GM19351 (cell line): Measurements from ENCODE around the gene SH3RF2.
"Not testable (repeated sequence)": the region's sequence is repeated elsewhere in the genome, so short reads cannot be mapped to it uniquely, and the experiment has no call there.

Experiments used
- ATAC-seq: cut with Tn5 transposase; IDR thresholded peaks from one replicate; pipeline ENCODE4 v1.9.1; 2021; ENCODE audit warnings: mild to moderate bottlenecking, moderate library complexity; ENCODE audit not compliant: unreplicated experiment

SH3RF2 gene

DNA sequence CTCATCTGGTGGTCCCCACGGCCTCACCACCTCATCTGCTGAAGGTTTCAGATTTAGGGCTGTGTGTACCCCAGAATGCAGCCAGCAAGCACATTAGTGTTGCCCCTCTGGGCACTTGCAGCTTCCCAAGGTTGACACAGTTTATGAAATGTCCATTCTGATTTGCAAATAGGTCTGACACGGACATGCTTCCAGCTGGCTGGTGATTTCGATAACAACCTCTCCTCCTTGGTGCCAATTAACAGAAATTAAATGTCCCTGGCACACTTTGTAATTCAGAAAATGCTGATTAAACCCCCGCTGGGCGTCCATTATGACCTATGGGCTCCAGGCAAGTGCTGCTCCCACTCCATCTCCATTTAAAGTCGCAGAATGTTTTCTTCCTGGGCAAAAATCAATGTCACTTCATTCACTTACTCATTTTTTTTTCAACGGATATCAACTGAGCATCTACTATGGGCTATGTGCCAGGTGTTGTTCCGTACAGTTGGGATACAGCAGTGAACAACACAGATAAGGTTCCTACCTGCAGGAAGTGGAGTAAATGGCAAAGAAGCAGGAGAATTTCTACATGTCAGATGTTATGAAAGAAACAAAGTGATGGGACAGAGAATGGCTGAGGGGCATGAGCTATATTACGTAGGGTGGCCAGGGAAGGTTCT is 137.0 kb downstream of the SH3RF2 start:
- ATAC-seq: no peak

DNA sequence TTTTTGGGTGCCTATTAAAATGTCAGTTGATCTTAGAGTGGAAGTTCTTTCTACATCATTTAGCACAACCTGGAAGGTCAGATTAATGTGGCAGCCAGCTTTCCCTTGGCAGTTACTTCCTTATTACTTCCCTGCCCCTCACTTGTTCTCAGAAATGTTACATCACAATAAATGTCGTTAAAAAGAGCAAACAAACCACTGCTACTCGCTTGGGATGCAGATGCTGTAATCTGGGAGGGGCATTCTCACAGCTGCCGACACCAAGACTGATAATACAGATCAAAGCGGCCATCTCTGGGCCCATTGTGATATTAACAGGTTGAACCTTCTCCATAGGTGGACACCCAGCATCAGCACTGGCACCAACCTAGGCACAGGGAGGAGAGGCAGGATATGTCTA is 139.7 kb downstream of the SH3RF2 start:
- no peak for ATAC-seq

DNA sequence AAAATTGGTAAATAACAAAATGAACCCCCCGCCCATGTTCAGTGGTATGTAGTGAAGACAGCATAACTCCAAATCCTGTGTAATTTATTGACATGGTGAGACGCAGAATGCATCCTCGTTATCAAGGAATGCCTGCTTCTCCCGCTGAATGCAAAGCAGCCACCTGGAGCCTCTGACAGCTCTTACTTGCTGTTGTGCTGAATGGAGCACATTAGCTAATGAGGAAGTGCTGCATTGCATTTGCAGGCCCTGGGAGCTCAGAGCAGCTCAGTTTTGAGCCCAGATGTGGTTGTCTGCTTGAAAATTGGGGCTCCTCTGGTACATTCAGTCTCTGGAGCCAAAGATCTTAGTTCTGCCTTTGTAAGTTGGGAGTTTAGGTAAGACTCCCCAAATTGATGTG is 140.1 kb downstream of the SH3RF2 start:
- no peak for ATAC-seq

DNA sequence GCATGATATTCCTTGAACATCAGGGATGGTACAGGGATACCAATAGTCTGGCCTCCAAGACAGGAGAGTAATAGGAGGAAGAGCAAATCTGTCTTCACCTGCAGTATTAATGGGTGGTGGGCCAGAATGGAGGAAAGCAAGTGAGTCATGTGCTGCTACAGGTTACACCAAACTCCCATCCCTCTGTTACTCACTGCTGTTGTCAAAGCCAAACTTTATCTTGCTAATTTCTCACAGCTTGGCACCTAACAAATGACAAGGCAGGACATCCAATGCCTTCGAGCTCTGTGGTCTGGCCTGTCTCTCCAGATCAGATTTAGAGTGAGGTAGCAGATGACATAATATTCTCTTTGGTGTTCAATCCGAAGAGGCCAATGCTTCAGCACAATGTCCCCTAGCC is 142.2 kb downstream of the SH3RF2 start:
- ATAC-seq: no peak

DNA sequence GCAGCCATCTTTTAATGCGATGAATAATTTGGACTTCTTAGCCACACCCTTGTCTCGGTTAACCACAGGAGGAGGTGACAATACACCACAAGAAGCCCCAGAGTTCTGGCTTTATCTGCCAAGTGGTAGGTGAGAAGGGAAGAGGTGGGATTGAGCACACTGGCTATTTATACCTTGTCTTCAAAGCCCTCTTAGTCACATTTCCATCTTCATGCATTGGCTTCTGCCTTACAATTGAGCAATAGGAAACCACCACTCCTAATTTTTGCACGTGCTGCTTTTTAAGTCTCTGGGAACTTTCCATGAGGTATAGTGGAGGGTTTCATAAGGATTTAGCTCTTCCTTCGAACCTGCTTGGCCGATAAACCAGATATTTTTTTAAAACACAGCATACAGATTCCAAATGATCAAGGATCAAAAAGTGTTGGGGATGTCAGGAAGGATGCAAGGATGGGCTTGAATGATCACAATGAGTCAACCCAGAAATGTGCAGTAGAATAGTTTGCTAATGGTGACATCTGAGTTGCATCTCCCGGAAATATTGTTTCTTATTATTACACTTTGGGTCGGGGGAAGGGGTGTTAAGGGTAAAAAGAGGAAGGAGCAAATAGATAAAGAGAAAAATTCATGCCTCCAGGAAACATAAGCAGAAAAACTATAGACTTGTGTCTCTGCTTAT is 143.5 kb downstream of the SH3RF2 start:
- peak; percentile 45 for ATAC-seq

DNA sequence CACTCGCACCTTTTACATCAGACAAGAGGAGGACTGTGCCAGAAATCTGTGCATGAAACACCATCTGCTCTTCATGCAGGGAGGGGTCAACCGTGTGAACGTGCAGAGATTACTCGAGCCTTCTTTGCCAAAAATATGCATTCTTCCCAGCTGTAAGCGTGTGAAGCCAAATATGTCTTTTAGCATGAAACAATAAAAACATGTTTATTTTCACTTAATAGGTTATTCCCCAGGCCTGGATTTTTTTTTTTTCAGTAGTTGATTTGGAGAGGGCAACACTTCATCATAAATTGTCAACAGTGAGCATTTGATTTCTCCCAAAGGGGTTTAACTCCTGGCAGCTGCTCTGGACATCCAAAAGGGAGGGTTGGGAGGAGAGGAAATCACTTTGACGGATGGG is 145.2 kb downstream of the SH3RF2 start:
- ATAC-seq: no peak

DNA sequence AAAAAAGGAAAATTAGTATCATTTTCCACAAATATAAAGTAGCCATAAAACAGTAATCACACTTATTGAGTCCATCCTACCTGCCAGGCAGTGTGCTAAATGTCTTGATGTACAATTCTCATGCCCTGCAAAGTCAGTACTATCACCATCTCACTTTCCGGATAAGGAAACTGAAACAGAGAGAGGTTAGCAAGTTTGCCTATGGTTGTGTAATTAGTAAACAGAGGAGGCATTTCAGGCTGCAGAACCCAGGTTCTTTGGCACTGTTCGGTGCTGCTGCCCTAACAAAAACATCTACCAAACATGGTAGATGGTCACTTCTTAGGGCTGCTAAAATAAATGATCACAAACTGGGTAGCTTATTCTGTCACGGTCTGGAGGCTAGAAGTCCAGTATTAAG is 146.4 kb downstream of the SH3RF2 start:
- peak; percentile 87 for ATAC-seq

DNA sequence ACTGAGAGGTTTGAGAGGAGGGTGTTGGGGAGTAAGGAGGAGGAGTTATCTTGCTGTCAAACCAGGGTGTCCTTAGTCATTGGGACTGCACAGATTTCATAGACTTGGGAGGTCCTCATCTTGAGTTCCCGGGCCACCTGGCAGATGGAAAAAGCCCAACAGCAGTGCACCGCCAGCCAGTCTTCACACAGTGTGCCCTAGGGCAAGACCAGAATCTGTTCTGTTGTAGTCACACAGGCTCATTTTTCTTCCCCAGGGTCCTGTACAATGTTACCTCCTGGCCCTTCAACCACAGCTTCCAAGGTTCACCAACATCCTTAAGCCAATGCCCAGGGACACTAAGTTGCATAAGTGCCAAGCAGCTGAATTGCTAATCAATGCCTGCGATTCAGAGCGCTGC is 148.0 kb downstream of the SH3RF2 start:
- ATAC-seq: no peak

DNA sequence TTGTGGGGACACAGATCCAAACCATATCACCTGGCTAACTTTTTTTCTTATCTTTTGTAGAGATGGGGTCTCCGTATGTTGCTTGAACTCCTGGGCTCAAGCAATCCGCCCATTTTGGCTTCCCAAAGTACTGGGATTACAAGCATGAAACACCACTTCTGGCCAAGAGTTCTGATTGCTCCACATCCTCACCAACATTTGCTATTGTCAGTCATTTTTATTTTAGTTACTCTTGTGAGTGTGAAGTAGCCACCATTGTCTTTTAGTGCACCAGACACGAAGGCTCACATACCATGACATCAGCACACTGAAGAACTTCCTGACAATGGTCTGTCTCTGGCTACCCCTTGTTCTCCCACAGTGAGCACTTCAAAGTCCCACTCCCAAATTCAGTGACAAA is 151.7 kb downstream of the SH3RF2 start:
- no peak for ATAC-seq

DNA sequence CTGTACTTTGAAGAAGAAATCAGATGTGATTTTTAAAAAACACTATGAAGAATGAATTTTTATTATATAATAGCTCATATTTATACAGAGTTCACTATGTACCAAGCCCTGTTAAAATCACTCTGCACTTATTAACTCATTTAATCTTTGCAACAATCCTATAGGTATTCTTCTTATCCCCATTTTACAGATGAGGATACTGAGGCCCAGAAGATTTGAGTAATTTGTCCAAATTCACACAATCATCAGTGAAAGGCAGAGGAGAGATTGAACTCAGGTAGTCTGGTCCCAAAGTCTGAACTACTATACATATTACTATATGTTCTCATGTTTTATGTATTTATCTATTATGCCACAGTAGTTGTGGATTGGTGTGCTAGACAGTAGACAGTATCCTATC is 152.9 kb downstream of the SH3RF2 start:
- no peak for ATAC-seq

DNA sequence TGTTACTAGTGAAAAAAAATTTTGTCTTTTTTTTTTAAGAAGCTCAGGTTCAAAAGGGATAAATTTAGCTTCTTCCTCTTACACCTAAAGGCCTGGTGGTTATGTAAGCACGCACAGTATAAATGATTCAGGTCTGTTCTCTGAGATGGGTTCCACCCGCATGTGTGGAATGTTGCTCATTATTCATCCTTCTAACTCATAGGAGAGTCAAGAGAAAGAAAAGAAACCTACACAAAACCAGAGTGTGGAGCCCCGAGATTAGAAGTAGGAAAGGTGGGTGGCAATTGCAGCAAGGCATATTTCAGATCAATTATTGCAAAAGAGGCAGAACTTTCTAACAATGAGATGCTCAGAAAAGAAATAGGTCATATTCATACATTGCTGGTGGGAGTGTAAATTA is 155.5 kb downstream of the SH3RF2 start:
- ATAC-seq: no peak

DNA sequence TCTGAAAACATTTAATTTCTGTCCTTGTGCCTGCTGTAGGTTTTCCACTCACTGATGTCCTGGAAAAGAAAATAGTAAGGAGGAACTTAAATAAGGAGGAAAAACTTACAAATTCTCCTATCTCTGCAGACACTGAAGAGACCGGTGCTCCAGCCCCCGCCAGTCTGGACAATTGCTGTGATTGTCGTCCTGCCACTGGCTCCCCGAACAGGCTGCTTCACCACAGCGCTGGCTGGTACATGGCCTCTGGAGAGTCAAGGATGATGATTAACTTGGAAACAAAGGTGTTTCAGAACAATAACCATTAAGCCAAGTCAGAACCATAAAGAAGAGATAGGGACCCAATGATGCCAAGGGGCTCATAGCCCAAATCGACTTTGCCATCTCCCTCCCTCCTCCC is 161.7 kb downstream of the SH3RF2 start:
- no peak for ATAC-seq

DNA sequence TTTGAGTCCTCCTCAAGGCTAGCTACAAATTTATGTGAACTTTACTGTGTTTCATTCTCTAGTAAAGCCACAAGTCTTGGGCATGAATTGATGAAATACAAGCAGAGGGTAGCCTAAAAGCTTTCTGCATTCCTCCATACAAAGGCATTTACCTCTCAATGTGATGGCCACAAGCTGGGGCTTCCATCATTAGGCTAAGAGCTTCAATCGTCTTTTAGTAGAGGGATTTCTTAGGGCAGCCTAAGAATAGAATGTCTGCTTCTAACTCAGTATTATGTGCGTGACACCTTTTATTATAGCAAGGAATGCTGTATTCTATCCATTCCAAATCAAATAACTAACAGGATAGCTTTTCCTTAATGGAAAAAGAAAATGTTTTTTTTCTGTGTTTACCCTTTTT is 165.3 kb downstream of the SH3RF2 start:
- ATAC-seq: no peak

DNA sequence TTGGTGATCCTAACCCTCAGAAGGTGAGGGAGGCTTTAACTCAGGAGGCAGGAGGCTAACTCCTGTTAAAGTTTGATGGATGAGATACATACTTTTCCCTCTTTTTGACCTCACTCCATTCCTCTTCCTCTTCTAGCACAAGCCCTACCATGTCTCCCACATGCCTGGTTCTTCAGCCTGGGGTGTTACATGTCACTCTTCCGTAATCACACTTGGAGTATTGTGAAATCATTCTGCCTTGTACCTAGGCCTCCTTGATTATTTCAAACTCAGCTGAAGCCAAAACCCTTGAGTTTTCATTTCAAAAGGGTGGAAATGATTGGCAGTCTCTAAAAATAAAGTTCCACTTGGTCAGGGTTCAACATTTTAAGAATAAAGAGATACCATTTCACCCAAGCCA is 167.2 kb downstream of the SH3RF2 start:
- no peak for ATAC-seq

DNA sequence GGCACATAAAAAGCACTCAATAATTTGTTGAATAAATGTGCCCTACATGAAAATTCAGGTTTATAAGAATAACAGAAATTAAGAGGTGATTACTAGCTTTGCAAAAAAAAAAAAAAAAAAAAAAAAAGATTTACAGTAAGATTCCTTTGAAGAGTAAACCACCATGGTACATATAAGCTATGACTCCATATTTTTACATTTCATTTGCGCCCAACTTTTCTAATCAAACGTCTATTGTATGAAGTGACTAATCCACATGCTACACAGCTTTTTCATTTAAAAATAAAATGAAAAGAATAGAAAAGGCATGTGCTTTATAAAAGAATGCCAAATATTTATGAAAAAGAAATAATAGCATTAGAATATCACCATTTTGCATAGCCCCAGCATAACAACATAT is 169.1 kb downstream of the SH3RF2 start, which contains the start of gene PLAC8L1:
Gene PLAC8L1, minus strand, starts transcription at position 101 of the 400 bp plus-strand sequence. CDS start 1,266 bp downstream, outside the sequence.
- ATAC-seq: no peak

DNA sequence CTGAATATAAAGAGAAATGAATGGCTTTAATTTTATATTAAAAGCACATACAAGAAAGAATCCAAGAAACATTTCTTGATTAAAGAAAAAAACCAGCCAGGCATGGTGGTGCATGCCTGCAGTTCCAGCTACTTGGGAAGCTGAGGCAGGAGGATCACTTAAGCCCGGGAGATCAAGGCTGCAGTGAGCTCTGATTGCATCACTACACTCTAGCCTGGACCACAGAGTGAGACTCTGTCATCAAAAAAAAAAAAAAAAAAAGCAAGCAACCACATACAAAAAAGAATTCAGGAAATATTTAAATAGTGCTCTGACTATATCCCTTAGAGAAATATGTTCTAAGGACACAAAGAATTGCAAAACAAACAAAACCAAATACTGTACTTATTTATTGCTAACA is 171.5 kb downstream of the SH3RF2 start:
- ATAC-seq: no peak

DNA sequence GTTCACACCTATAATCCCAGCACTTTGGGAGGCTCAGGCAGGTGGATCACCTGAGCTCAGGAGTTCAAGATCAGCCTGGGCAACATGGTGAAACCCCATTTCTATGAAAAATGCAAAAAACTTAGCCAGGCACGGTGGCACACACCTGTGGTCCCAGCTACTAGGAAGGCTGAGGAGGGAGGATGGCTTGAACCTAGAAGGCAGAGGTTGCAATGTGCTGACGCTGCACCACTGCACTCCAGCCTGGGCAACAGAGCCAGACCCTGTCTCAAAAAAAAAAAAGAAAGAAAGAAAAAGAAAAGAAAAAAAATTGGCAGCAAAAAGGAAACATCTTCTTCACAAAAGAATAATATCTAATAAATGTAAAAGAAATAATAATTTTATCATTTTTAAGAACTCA is 172.5 kb downstream of the SH3RF2 start:
- not testable (repeated sequence) for ATAC-seq

DNA sequence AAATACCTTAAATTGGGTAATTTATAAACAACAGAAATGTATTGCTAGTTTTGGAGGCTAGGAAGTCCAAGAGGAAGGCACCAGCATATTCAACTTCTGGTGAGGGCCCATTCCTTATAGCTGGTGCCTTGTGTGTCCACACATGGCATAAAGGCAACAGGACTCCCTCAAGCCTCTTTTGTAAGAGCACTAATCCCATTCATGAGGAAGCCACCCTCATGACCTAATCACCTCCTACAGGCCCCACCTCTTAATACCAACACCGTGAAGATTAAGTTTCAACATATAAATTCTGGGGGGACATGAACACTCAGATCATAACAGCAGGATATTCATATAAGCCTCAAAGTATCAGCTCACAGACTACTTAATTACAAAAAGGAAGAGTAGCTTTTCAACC is 173.0 kb downstream of the SH3RF2 start:
- ATAC-seq: no peak

DNA sequence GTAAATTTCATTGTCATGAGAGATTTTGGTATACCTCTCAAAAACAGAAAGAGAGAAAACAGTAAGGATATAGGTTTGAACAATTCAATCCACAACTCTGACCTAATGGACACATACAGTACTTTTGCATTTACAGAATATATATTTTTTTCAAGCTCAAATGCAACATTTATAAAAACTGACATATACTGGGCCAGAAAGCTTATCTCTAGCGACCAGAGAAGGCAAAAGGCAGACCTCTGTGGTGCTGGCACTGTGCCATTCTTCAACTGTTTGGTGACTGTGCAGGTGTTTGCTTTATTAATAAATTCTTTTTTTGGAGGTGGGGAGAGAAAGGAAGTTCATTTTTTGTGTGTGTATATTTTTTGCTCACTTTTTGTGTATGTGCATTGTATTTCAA is 175.0 kb downstream of the SH3RF2 start:
- no peak for ATAC-seq

DNA sequence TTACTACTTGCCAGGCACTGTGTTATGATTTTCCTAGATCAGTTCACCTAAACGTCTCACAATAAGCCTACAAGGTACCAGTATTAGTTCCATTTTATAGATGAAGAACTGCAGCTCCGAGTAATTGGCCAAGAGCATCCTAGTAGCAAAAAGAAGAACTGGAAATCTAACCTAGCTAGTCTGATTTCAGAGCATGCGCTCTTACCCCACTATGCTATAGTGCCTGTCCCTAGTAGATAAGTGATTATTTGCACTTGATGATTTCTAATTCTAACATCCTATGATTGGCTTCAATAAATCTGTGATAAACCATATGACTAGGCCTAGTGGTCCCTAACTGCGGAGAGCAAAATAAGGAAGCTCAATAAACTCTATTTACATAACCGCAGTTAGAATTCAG is 176.1 kb downstream of the SH3RF2 start:
- no peak for ATAC-seq
